GM23338 (cell line): Measurements from ENCODE around the gene GATA5. TPM values are rescaled to one million over a fixed set of nuclear protein-coding genes. Genes with fewer than 3 reads are reported as not detected.

Source experiments
- ATAC-seq: fragments of 200-7000 bp; cut with Tn5 transposase; 3 replicates; pipeline ENCODE4 v1.9.1; 2020
- DNase-seq: peaks from one replicate; pipeline ENCODE4 v3.0.0-alpha.2; 2015; ENCODE audit warnings: low spot score
- H2AFZ ChIP-seq: fragments of 200-600 bp; sonication (generic); 2 replicates; pipeline ENCODE4 v1.8.0; 2016; ENCODE audit warnings: antibody characterized with exemption, mild to moderate bottlenecking, moderate library complexity
- H3F3A ChIP-seq: fragments of 200-600 bp; sonication (generic); replicated peaks from 2 replicates; pipeline ENCODE4 v1.8.0; 2017; ENCODE audit warnings: antibody characterized with exemption, mixed run types, low read depth
- H3K27ac ChIP-seq: fragments of 200-600 bp; sonication (generic); 2 replicates; pipeline ENCODE4 v1.6.1; 2016; ENCODE audit warnings: low read depth
- H3K27me3 ChIP-seq: fragments of 200-600 bp; sonication (generic); 2 replicates; pipeline ENCODE4 v1.8.0; 2016; ENCODE audit warnings: mild to moderate bottlenecking, mixed run types, moderate library complexity; ENCODE audit not compliant: insufficient read depth
- H3K36me3 ChIP-seq: fragments of 200-600 bp; sonication (generic); 2 replicates; pipeline ENCODE4 v1.8.0; 2016; ENCODE audit warnings: mild to moderate bottlenecking; ENCODE audit not compliant: insufficient read depth
- H3K4me1 ChIP-seq: fragments of 200-600 bp; sonication (generic); 2 replicates; pipeline ENCODE4 v1.8.0; 2016; ENCODE audit warnings: mild to moderate bottlenecking, moderate library complexity; ENCODE audit not compliant: insufficient read depth
- H3K4me2 ChIP-seq: fragments of 200-600 bp; sonication (generic); 2 replicates; pipeline ENCODE4 v1.7.1; 2017; ENCODE audit warnings: mixed run types
- H3K4me3 ChIP-seq: fragments of 200-600 bp; sonication (generic); 2 replicates; pipeline ENCODE4 v1.6.1; 2016; ENCODE audit warnings: mixed run types
- H3K79me2 ChIP-seq: fragments of 200-600 bp; sonication (generic); replicated peaks from 2 replicates; pipeline ENCODE4 v1.8.0; 2017; ENCODE audit warnings: mild to moderate bottlenecking; ENCODE audit not compliant: insufficient read depth
- H3K9me2 ChIP-seq: fragments of 200-600 bp; sonication (generic); 2 replicates; pipeline ENCODE4 v1.8.0; 2017; ENCODE audit not compliant: insufficient read depth
- H4K20me1 ChIP-seq: fragments of 200-600 bp; sonication (generic); replicated peaks from 2 replicates; pipeline ENCODE4 v1.8.0; 2017; ENCODE audit warnings: mild to moderate bottlenecking; ENCODE audit not compliant: insufficient read depth
- H3K27ac Mint-ChIP-seq: 2 replicates; pipeline ENCODE4 v1.8.0; 2020; ENCODE audit warnings: inconsistent platforms, mild to moderate bottlenecking, moderate library complexity, mixed read lengths
- H3K27me3 Mint-ChIP-seq: 3 replicates; pipeline ENCODE4 v1.8.0; 2022; ENCODE audit warnings: low read depth, mild to moderate bottlenecking, moderate library complexity, mixed read lengths, inconsistent platforms; ENCODE audit not compliant: insufficient read depth, poor library complexity
- H3K36me3 Mint-ChIP-seq: 3 replicates; pipeline ENCODE4 v1.8.0; 2021; ENCODE audit warnings: low read depth, mild to moderate bottlenecking, inconsistent platforms, moderate library complexity, mixed read lengths
- H3K4me1 Mint-ChIP-seq: 3 replicates; pipeline ENCODE4 v1.8.0; 2020; ENCODE audit warnings: mild to moderate bottlenecking, inconsistent platforms, mixed read lengths
- H3K4me3 Mint-ChIP-seq: 3 replicates; pipeline ENCODE4 v1.8.0; 2021; ENCODE audit warnings: moderate library complexity, mild to moderate bottlenecking, inconsistent platforms, mixed read lengths
- H3K9me3 Mint-ChIP-seq: 3 replicates; pipeline ENCODE4 v1.8.0; 2020; ENCODE audit warnings: moderate library complexity, mild to moderate bottlenecking, inconsistent platforms, mixed read lengths
- CTCF ChIP-seq, 2 experiments: fragments of 200-600 bp in 1 of 2; sonication (generic) in 1 of 2; conservative IDR thresholded peaks; 2 replicates each; pipeline versions ENCODE4 v1.5.1 to v1.6.1; 2016 to 2017; ENCODE audit warnings: antibody characterized with exemption in 2 of 2, low read depth in 2 of 2, mild to moderate bottlenecking in 2 of 2, moderate library complexity in 1 of 2
- NANOG ChIP-seq: IDR thresholded peaks from 2 replicates; pipeline ENCODE4 v1.6.1; 2016; ENCODE audit warnings: antibody characterized with exemption, borderline replicate concordance
- POLR2AphosphoS5 ChIP-seq: IDR thresholded peaks from 2 replicates; pipeline ENCODE4 v1.6.1; 2016; ENCODE audit warnings: antibody characterized with exemption, low read depth
- REST ChIP-seq: IDR thresholded peaks from one replicate; pipeline ENCODE4 v1.6.1; 2018; ENCODE audit warnings: antibody characterized with exemption; ENCODE audit not compliant: unreplicated experiment
- ZNF114 ChIP-seq: fragments of 250-450 bp; sonication (Bioruptor Pico); IDR thresholded peaks from 2 replicates; pipeline ENCODE4 v1.5.0; 2020; ENCODE audit warnings: mild to moderate bottlenecking, moderate library complexity
- ZNF462 ChIP-seq: fragments of 250-450 bp; sonication (Bioruptor Pico); IDR thresholded peaks from 2 replicates; pipeline ENCODE4 v1.5.0; 2020; ENCODE audit warnings: mild to moderate bottlenecking, moderate library complexity
- polyA plus RNA-seq: library from polyadenylated mRNA; unstranded; fragments of >200 nt; fragmentation: Nextera tagmentation; extraction: Ambion mirVana; gene quantifications from 2 replicates; pipeline ENCODE4 v1.2.1, GENCODE V29; 2016
- total RNA-seq: library from RNA; depleted of rRNA; stranded (reverse); fragments of >200 nt; shearing (Covaris generic); gene quantifications from 2 replicates; pipeline ENCODE4 v1.2.3, GENCODE V29; 2014

Gene GATA5
- total and polyA plus RNA-seq, 2 experiments from 2014 or later, result 0.60 to 0.73 TPM

- TF ChIP-seq REST (no peak), ZNF114 (CRISPR knock-in tag) (no peak), NANOG (no peak)
These were observed 10.8 kb downstream of the GATA5 start (continued) for GRCh38 chr20:62464990-62465389.

- Mint-ChIP-seq H3K9me3 (no peaks in the 10 kb centered on the region), H3K27me3 (peaks cover 8% of the 10 kb centered on the region), H3K36me3 (no peaks in the 10 kb centered on the region), H3K4me1 (no peaks in the 10 kb centered on the region; the same call in 2 of the 3 replicates), H3K27ac (no peak overlapping the region), H3K4me3 (no peak overlapping the region)
- Histone ChIP-seq H3K4me3 (no peak overlapping the region), H2AFZ (no peak overlapping the region), H3K79me2 (no peaks in the 10 kb centered on the region), H4K20me1 (no peaks in the 10 kb centered on the region), H3F3A (no peaks in the 10 kb centered on the region), H3K27me3 (no peaks in the 10 kb centered on the region), H3K27ac (0 out of 2 replicates have a peak overlapping the region, but pooled peaks have one; percentile 39), H3K36me3 (no peaks in the 10 kb centered on the region), H3K4me2 (no peak overlapping the region), H3K9me2 (no peaks in the 10 kb centered on the region), H3K4me1 (no peaks in the 10 kb centered on the region)
- ATAC-seq, result no peak
- TF ChIP-seq ZNF114 (CRISPR knock-in tag) (no peak), CTCF (conservative IDR thresholded peaks at IDR 0.05; ENCODE audit: low read depth in 2 of 2) (no peak)
- DNase-seq, result no peak
These were observed 11.4 kb downstream of the GATA5 start for GRCh38 chr20:62464425-62464770.

- no peaks in the 10 kb centered on the region for H3F3A ChIP-seq
- H2AFZ ChIP-seq, result no peak overlapping the region
- H3K9me3 Mint-ChIP-seq, result no peaks in the 10 kb centered on the region
- H3K27me3 ChIP-seq, result no peaks in the 10 kb centered on the region
- H3K27me3 Mint-ChIP-seq, result peaks cover 8% of the 10 kb centered on the region
- H3K4me3 Mint-ChIP-seq, result no peak overlapping the region
- H3K79me2 ChIP-seq, result no peaks in the 10 kb centered on the region
- H4K20me1 ChIP-seq, result no peaks in the 10 kb centered on the region
- no peaks in the 10 kb centered on the region for H3K9me2 ChIP-seq
- ATAC-seq, result no peak
- H3K27ac ChIP-seq, result 0 out of 2 replicates have a peak overlapping the region, but pooled peaks have one; percentile 39
- H3K36me3 ChIP-seq, result no peaks in the 10 kb centered on the region
- no peaks in the 10 kb centered on the region for H3K4me1 Mint-ChIP-seq
- no peaks in the 10 kb centered on the region for H3K4me1 ChIP-seq
- DNase-seq, result no peak
- H3K4me2 ChIP-seq, result no peak overlapping the region
- no peaks in the 10 kb centered on the region for H3K36me3 Mint-ChIP-seq
- H3K27ac Mint-ChIP-seq, result no peak overlapping the region
- no peak overlapping the region for H3K4me3 ChIP-seq
- TF ChIP-seq POLR2AphosphoS5, result no peak
- no peak for TF ChIP-seq ZNF462 (CRISPR knock-in tag)
These were observed 12.0 kb downstream of the GATA5 start for GRCh38 chr20:62463651-62464424.
